RWPE1 (cell line): ENCODE results near the gene CRACDL.

ENCODE experiments used
- CTCF ChIA-PET: fragments of 350-600 bp; sonication (Branson Sonifier 250); formaldehyde crosslinking; extraction: SDS; loops from one replicate; lab custom pipeline; 2021; lab: Yijun Ruan, JAX
- POLR2A ChIA-PET: fragments of 400-600 bp; formaldehyde crosslinking; extraction: SDS; loops from one replicate; lab custom pipeline; 2020; ENCODE audit warnings: antibody characterized with exemption; ENCODE audit not compliant: low non-redundant PET; lab: Yijun Ruan, JAX
- DNase-seq: peaks from one replicate; pipeline ENCODE4 v3.0.0; 2012; ENCODE audit warnings: low spot score
- H3K27ac ChIP-seq: fragments of 450-650 bp; 2 replicates; pipeline ENCODE4 v1.5.1; 2017
- CTCF ChIP-seq: fragments of 450-650 bp; conservative IDR thresholded peaks from 2 replicates; pipeline ENCODE4 v1.5.1; 2017; ENCODE audit warnings: low read depth, mild to moderate bottlenecking

Gene CRACDL

GRCh38 chr2:98892871-98893270 lies 43.2 kb downstream of the CRACDL start:
- CTCF ChIA-PET = interaction anchor here (0.6 kb wide), 1 partner anchor 38 kb away, joined by 3 read pairs; no protein-coding TSS in a partner anchor
- no peak for TF ChIP-seq CTCF
- DNase-seq = no peak
- no peak overlapping the region for H3K27ac ChIP-seq
- POLR2A ChIA-PET = no interaction called here

GRCh38 chr2:98891591-98891990 lies 44.4 kb downstream of the CRACDL start:
- ChIA-PET POLR2A (no interaction called here), CTCF (no interaction called here)
- H3K27ac ChIP-seq = no peak overlapping the region
- DNase-seq = no peak
- no peak for TF ChIP-seq CTCF

GRCh38 chr2:98886066-98886554 lies 49.9 kb downstream of the CRACDL start:
- H3K27ac ChIP-seq = no peak overlapping the region
- ChIA-PET POLR2A (no interaction called here), CTCF (interaction anchor here (0.5 kb wide), 1 partner anchor 185 kb away, joined by 3 read pairs; no protein-coding TSS in a partner anchor)
- TF ChIP-seq CTCF = no peak
- DNase-seq = no peak

GRCh38 chr2:98884658-98885057 lies 51.4 kb downstream of the CRACDL start:
- no peak overlapping the region for H3K27ac ChIP-seq
- no peak for DNase-seq
- ChIA-PET CTCF (no interaction called here), POLR2A (no interaction called here)
- no peak for TF ChIP-seq CTCF

- CTCF ChIA-PET = no interaction called here
- no peak for DNase-seq
- POLR2A ChIA-PET = no interaction called here
- no peak for TF ChIP-seq CTCF
- peak overlapping the region; percentile 39 for H3K27ac ChIP-seq
Observed at GRCh38 chr2:98883780-98884211, 52.2 kb downstream of the CRACDL start.

GRCh38 chr2:98882971-98883779 lies 52.9 kb downstream of the CRACDL start:
- no peak for DNase-seq
- no peak for TF ChIP-seq CTCF
- CTCF ChIA-PET = interaction anchor here (1.1 kb wide), 1 partner anchor 10 kb away, joined by 4 read pairs; no protein-coding TSS in a partner anchor
- POLR2A ChIA-PET = no interaction called here
- H3K27ac ChIP-seq = peak overlapping the region; percentile 39; the same call in 1 of the 2 replicates
